HepG2 (cell line): ENCODE results near the gene ABT1. TPM values are rescaled to one million over a fixed set of nuclear protein-coding genes. Genes with fewer than 3 reads are reported as not detected.

Experiments
- ATF2 ChIP-seq: sonication (generic); formaldehyde crosslinking; IDR thresholded peaks from 2 replicates; pipeline ENCODE4 v1.4.0; 2020; ENCODE audit warnings: missing genetic modification reagents
- CC2D1A ChIP-seq: sonication (generic); formaldehyde crosslinking; IDR thresholded peaks from 2 replicates; pipeline ENCODE4 v1.8.1; 2023; ENCODE audit warnings: mild to moderate bottlenecking, missing genetic modification reagents
- DR1 ChIP-seq: sonication (generic); formaldehyde crosslinking; IDR thresholded peaks from 2 replicates; pipeline ENCODE4 v1.8.0; 2021; ENCODE audit warnings: mild to moderate bottlenecking, missing genetic modification reagents, inconsistent platforms
- FOXJ3 ChIP-seq: sonication (generic); formaldehyde crosslinking; IDR thresholded peaks from 2 replicates; pipeline ENCODE4 v1.4.0; 2020; ENCODE audit warnings: missing genetic modification reagents, mild to moderate bottlenecking, borderline replicate concordance
- FOXO1 ChIP-seq: sonication (generic); formaldehyde crosslinking; IDR thresholded peaks from 2 replicates; pipeline ENCODE4 v1.4.0; 2020; ENCODE audit warnings: missing genetic modification reagents
- GABPA ChIP-seq, 2 experiments: IDR thresholded peaks; 2 replicates each; pipeline ENCODE4 v1.6.1; 2011 to 2016; ENCODE audit warnings: low read depth in 2 of 2, low read length in 1 of 2, missing biosample characterization in 1 of 2, missing genetic modification characterization in 1 of 2
- GATAD1 ChIP-seq: IDR thresholded peaks from 2 replicates; pipeline ENCODE4 v1.6.1; 2016; ENCODE audit warnings: missing genetic modification reagents, missing compliant biosample characterization
- GFI1 ChIP-seq: sonication (generic); formaldehyde crosslinking; IDR thresholded peaks from 2 replicates; pipeline ENCODE4 v1.5.0; 2020; ENCODE audit warnings: missing genetic modification reagents, mild to moderate bottlenecking, borderline replicate concordance
- GZF1 ChIP-seq: sonication (generic); formaldehyde crosslinking; IDR thresholded peaks from 2 replicates; pipeline ENCODE4 v1.5.1; 2020; ENCODE audit warnings: mild to moderate bottlenecking, missing genetic modification reagents
- JDP2 ChIP-seq: sonication (generic); formaldehyde crosslinking; IDR thresholded peaks from 2 replicates; pipeline ENCODE4 v1.8.1; 2022; ENCODE audit warnings: missing genetic modification reagents, borderline replicate concordance
- KAT2B ChIP-seq: fragments of 150-350 bp; IDR thresholded peaks from 2 replicates; pipeline ENCODE4 v1.6.1; 2014; ENCODE audit warnings: low read depth, low read length, borderline replicate concordance
- NFKB2 ChIP-seq: sonication (generic); formaldehyde crosslinking; IDR thresholded peaks from 2 replicates; pipeline ENCODE4 v1.4.0; 2020; ENCODE audit warnings: missing genetic modification reagents, borderline replicate concordance
- PHF21A ChIP-seq: sonication (generic); formaldehyde crosslinking; IDR thresholded peaks from 2 replicates; pipeline ENCODE4 v1.5.0; 2020; ENCODE audit warnings: mild to moderate bottlenecking, missing genetic modification reagents
- POLR2AphosphoS5 ChIP-seq: IDR thresholded peaks from 2 replicates; pipeline ENCODE4 v1.6.1; 2012; ENCODE audit warnings: low read depth, low read length
- RCOR2 ChIP-seq: IDR thresholded peaks from 2 replicates; pipeline ENCODE4 v1.6.1; 2016; ENCODE audit warnings: missing biosample characterization, missing genetic modification reagents
- REPIN1 ChIP-seq: sonication (generic); formaldehyde crosslinking; IDR thresholded peaks from 2 replicates; pipeline ENCODE4 v1.8.0; 2022; ENCODE audit warnings: missing genetic modification reagents, low read depth, mild to moderate bottlenecking, borderline replicate concordance
- SALL2 ChIP-seq: sonication (generic); formaldehyde crosslinking; IDR thresholded peaks from 2 replicates; pipeline ENCODE4 v1.8.1; 2023; ENCODE audit warnings: mild to moderate bottlenecking, missing genetic modification reagents, inconsistent platforms
- TCF12 ChIP-seq, 2 experiments: fragments of 450-650 bp in 1 of 2; sonication (generic) in 1 of 2; formaldehyde crosslinking in 1 of 2; IDR thresholded peaks; 2 replicates each; pipeline versions ENCODE4 v1.6.1 to v1.8.0; 2017 to 2022; ENCODE audit warnings: antibody characterized with exemption in 1 of 2, mild to moderate bottlenecking in 1 of 2, missing genetic modification reagents in 1 of 2, moderate library complexity in 1 of 2
- ZBTB21 ChIP-seq: sonication (generic); formaldehyde crosslinking; IDR thresholded peaks from 2 replicates; pipeline ENCODE4 v1.4.0; 2020; ENCODE audit warnings: missing genetic modification reagents
- ZBTB7A ChIP-seq: sonication (generic); formaldehyde crosslinking; IDR thresholded peaks from 2 replicates; pipeline ENCODE4 v1.8.0; 2022; ENCODE audit warnings: mild to moderate bottlenecking, missing genetic modification reagents
- ZMYM3 ChIP-seq: sonication (generic); formaldehyde crosslinking; IDR thresholded peaks from 2 replicates; pipeline ENCODE4 v1.5.1; 2020; ENCODE audit warnings: mild to moderate bottlenecking, missing genetic modification reagents
- ZNF33A ChIP-seq: sonication (generic); formaldehyde crosslinking; IDR thresholded peaks from 2 replicates; pipeline ENCODE4 v1.5.1; 2020; ENCODE audit warnings: missing genetic modification reagents, mild to moderate bottlenecking, moderate library complexity, borderline replicate concordance
- ZNF441 ChIP-seq: sonication (generic); formaldehyde crosslinking; IDR thresholded peaks from 2 replicates; pipeline ENCODE4 v1.7.0; 2021; ENCODE audit warnings: missing genetic modification reagents, borderline replicate concordance
- ZNF546 ChIP-seq: sonication (generic); formaldehyde crosslinking; conservative IDR thresholded peaks from 2 replicates; pipeline ENCODE4 v1.8.1; 2023; ENCODE audit warnings: mild to moderate bottlenecking, missing genetic modification reagents
- ZNF782 ChIP-seq: sonication (generic); formaldehyde crosslinking; IDR thresholded peaks from 2 replicates; pipeline ENCODE4 v1.4.0; 2020; ENCODE audit warnings: missing genetic modification reagents, mild to moderate bottlenecking, borderline replicate concordance
- polyA plus RNA-seq, 8 experiments: library from polyadenylated mRNA; depleted of rRNA in 3 of 8; stranded (reverse) in 7 of 8; unstranded in 1 of 8; fragments of >200 nt; fragmentation: Illumina TruSeq in 4 of 8; extraction: Trizol in 4 of 8; gene quantifications; 2 replicates each; pipeline versions ENCODE4 v1.2.1 to v1.2.3, GENCODE V29; 2011 to 2016; ENCODE audit warnings: low read depth in 4 of 8, missing spikeins in 1 of 8, mixed read lengths in 1 of 8; ENCODE audit not compliant: insufficient read depth in 1 of 8
- total RNA-seq, 5 experiments: library from RNA; depleted of rRNA; stranded (reverse); fragments of >200 nt; fragmentation: Illumina TruSeq; extraction: Trizol; gene quantifications; 2 replicates each; pipeline ENCODE4 v1.2.3, GENCODE V29; 2016; ENCODE audit warnings: low read depth in 1 of 5
- TF ChIP-seq, protein P1 (sequence below): IDR thresholded peaks from 2 replicates; pipeline ENCODE4 v1.6.1; 2016; ENCODE audit warnings: missing compliant biosample characterization, missing genetic modification reagents, borderline replicate concordance
- TF ChIP-seq, protein P2 (sequence below): sonication (generic); formaldehyde crosslinking; IDR thresholded peaks from 2 replicates; pipeline ENCODE4 v1.4.0; 2020; ENCODE audit warnings: missing genetic modification reagents; ENCODE audit errors: not compliant biosample characterization

ABT1 gene
- total and polyA plus RNA-seq, 2 of the 13 experiments (the other 11 are each of a cell fraction or from before 2014, with no cell fraction given) = 38.4 TPM

DNA sequence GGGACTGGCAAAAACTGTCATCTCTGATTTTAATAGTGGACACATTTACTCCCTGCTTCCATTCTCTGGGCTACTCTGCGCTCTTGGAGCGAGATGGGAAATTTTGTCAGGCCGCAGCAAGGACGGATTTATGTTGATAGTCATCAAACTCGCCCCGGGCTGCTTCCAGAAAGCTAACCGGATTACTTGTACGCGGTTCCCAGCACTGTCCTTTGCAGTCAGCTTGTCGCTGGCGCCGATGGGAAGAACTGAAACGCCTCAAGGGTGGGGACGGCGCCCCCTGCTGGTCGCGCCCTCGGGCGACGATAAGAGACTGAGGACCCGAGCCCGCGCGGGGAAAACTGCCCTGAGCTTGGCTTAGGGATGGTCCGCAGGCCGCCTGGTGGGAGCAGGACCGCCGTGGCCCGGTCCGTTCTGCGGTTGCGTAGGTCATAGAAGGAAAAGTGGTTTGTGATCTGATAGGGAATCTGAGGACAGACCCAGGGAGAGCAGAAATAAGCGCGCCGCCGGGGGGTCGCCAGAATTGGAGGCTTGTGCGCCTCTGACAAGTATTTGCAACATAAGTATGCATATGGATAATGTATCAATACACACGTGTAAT lies 984 bp upstream of the ABT1 start (continued):
- peak; percentile 83 for TF ChIP-seq GATAD1 (CRISPR knock-in tag)
- TF ChIP-seq JDP2 (CRISPR knock-in tag) = no peak
- TF ChIP-seq ZBTB7A (CRISPR knock-in tag) = peak; percentile 87
- TF ChIP-seq GFI1 (CRISPR knock-in tag) = 0 out of 2 replicates have a peak, but pooled peaks have one; percentile 30
- no peak for TF ChIP-seq GABPA (IDR thresholded peaks at IDR 0.05; ENCODE audit: low read depth, low read length)
- peak; percentile 48; the same call in 1 of the 2 replicates for TF ChIP-seq GABPA (CRISPR knock-in tag; IDR thresholded peaks at IDR 0.05; ENCODE audit: low read depth)
- TF ChIP-seq KAT2B = no peak
- TF ChIP-seq ZNF546 = 0 out of 2 replicates have a peak, but pooled peaks have one; percentile 70
- TF ChIP-seq ZNF441 (CRISPR knock-in tag) = peak; percentile 83
- TF ChIP-seq TCF12 (IDR thresholded peaks at IDR 0.05) = no peak
- 0 out of 2 replicates have a peak, but pooled peaks have one; percentile 59 for TF ChIP-seq TCF12 (CRISPR knock-in tag; IDR thresholded peaks at IDR 0.05)
- peak; percentile 19; the same call in 1 of the 2 replicates for TF ChIP-seq SALL2
- 0 out of 2 replicates have a peak, but pooled peaks have one; percentile 52 for TF ChIP-seq ZNF33A
- peak; percentile 67; the same call in 1 of the 2 replicates for TF ChIP-seq PHF21A
- no peak for TF ChIP-seq ZBTB21 (CRISPR knock-in tag)
- TF ChIP-seq RCOR2 (CRISPR knock-in tag) = peak; percentile 87
- peak; percentile 83; the same call in 1 of the 2 replicates for TF ChIP-seq FOXO1 (CRISPR knock-in tag)
- 0 out of 2 replicates have a peak, but pooled peaks have one; percentile 21 for TF ChIP-seq POLR2AphosphoS5
- TF ChIP-seq ZMYM3 = peak; percentile 91
- no peak for TF ChIP-seq ZNF782 (CRISPR knock-in tag)
- TF ChIP-seq REPIN1 (CRISPR knock-in tag) = peak; percentile 96
- peak; percentile 90 for TF ChIP-seq GZF1 (CRISPR knock-in tag)
- peak; percentile 77 for TF ChIP-seq ATF2 (CRISPR knock-in tag)
- peak; percentile 50; the same call in 1 of the 2 replicates for TF ChIP-seq DR1 (CRISPR knock-in tag)
- TF ChIP-seq FOXJ3 (CRISPR knock-in tag) = no peak; the same call in 1 of the 2 replicates
- TF ChIP-seq, protein P1, sequence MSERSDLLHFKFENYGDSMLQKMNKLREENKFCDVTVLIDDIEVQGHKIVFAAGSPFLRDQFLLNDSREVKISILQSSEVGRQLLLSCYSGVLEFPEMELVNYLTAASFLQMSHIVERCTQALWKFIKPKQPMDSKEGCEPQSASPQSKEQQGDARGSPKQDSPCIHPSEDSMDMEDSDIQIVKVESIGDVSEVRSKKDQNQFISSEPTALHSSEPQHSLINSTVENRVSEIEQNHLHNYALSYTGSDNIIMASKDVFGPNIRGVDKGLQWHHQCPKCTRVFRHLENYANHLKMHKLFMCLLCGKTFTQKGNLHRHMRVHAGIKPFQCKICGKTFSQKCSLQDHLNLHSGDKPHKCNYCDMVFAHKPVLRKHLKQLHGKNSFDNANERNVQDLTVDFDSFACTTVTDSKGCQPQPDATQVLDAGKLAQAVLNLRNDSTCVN (CRISPR knock-in tag) = peak; percentile 60; the same call in 1 of the 2 replicates
- TF ChIP-seq, protein P2, sequence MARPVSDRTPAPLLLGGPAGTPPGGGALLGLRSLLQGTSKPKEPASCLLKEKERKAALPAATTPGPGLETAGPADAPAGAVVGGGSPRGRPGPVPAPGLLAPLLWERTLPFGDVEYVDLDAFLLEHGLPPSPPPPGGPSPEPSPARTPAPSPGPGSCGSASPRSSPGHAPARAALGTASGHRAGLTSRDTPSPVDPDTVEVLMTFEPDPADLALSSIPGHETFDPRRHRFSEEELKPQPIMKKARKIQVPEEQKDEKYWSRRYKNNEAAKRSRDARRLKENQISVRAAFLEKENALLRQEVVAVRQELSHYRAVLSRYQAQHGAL (CRISPR knock-in tag) = peak; percentile 56
- peak; percentile 87; the same call in 1 of the 2 replicates for TF ChIP-seq NFKB2
- TF ChIP-seq CC2D1A = 0 out of 2 replicates have a peak, but pooled peaks have one; percentile 42
